ENCODE results near the gene C22orf23.
"Not testable (repeated sequence)": the region's sequence is repeated elsewhere in the genome, so short reads cannot be mapped to it uniquely, and the experiment has no call there.

C22orf23 gene

DNA sequence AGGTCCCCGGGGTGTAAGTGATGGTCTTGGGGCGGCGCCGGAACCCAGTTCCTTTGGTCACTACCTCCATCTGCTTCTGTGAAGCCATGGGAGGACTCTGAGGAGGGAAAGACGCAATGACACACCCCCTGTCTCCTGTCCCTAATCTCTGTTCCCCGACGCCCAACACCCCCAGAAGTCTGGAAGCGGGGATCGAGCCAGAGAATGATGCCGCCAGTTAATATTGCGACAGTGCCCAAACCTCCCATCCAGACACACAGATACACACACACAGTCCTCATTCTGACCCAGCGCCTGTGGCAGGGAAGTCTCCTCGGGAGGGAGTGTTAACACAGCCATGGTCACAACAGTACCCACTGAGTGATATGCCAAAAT, 352 bp downstream of the C22orf23 start:
- DNase-seq, result no peak

DNA sequence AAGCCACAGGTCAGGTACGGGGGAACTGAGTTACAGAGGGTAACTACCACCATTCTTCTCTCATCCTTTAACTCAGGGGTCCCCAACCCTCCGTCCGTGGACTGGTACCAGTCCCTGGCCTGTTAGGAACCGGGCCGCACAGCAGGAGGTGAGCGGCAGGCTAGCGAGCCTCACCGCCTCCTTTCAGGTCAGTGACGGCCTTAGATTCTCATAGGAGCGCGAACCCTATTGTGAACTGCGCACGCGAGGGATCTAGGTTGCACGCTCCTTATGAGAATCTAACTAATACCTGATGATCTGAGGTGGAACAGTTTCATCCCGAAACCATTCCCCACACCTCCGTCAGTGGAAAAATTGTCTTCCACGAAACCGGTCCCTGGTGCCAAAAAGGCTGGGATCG, 772 bp downstream of the C22orf23 start:
- DNase-seq, result not testable (repeated sequence)

DNA sequence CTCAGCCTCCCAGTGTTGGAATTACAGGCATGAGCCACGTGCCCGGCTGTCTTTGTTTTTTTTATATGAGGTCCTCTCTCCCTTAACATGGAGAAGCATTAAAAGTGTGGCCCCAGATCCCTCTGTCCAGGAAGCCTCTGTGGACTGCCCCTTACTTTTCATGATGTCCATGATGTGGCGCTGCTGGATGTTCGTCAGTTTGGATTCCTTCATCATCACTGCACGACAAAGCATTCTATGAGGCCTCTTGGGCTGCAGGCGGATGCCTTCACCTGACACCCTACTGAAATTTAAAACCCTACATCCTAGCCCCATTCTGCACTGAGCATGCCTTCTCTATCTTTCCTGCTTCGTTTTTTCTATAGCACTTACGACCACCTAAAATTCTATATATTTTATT, 2.1 kb downstream of the C22orf23 start:
- no peak for DNase-seq

DNA sequence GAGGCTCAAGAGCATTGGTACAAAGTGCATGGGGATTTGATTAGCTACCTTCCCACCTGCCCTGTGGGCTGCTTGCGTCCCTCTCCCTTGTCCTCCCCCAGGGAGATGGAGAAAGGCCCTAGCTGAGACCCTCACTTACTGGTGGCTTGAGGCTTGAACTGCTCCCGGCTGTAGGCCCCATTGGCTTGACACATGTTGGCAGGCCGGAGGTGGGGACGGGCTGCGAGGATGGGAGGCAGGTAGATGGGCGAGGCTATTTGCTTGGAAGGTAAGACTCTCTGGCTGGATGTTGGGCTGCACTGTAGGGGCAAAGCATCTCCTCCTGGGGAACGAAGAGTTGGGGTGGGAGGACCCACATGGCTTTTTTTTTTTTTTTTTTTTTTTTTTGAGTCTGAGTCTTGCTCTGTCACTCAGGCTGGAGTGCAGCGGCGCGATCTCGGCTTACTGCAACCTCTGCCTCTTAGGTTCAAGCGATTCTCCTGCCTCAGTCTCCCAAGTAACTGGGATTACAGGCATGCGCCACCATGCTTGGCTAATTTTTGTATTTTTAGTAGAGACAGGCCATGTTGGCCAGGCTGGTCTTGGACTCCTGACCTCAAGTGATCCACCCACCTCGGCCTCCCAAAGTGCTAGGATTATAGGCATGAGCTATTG, 6.1 kb downstream of the C22orf23 start:
- DNase-seq, result not testable (repeated sequence)

DNA sequence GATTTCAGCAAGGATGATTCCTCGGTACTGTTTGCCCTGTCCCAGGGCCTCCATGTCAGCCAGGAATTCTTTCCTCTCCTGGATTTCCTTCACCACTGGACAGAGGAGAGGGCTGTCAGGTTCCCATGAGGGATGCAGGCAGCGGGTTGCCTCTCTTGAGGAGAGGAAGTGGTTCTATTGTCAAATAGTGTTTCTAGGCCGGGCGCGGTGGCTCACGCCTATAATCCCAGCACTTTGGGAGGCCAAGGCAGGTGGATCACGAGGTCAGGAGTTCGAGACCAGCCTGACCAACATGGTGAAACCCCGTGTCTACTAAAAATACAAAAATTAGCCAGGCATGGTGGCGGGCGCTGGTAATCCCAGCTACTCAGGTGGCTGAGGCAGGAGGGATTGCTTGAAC, 9.0 kb downstream of the C22orf23 start:
- not testable (repeated sequence) for DNase-seq

DNA sequence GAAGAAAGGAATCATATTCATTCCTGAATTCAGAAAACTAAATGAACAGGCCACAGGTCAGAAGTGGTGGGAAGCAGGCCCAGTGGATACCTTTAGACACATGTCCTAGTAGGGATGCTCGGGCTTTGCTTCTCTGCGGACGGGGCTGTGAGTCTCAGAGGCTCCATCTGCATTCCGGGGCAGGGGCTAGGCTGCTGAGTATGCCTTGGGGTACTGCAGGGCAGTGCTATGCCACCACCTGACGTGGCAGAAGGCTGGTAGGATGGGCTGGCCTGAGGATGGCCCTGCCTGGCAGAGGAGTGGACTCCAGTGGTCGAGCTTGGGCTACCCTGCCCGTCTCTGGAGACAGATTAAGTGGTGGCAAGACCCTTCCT, 9.6 kb downstream of the C22orf23 start:
- no peak for DNase-seq

DNA sequence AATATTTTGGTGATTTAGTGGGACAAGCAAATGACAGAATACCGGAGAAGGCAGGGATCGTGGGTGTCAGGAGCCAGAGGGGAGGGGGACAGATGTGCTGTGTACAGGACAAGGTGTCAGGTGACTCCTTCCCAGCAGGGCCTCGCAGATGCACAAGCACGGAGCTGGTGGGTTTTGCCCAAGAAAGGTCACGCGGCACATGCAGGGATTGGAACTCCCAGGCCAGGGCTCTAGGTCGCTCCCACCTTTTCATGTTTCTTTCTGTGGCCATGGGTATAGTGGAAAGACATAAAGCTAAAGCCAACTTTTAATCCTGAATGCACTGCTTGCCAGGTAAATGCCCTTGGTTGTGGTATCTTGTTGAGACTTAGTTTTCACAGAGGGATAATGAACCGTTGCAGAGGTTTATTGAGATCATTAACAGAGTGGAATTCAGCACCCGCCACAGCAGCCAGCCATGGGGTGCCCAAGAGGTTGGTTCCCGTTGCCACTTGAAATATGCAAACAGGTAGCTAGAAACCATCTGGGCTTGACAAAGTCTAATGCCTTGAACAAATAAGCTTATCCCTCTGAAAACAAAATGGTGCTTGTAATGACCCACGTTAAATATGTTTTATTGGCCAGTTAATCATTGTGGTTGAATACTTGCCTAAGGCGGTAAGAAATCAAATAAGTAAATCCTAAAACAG, 10.1 kb downstream of the C22orf23 start:
- no peak for DNase-seq

DNA sequence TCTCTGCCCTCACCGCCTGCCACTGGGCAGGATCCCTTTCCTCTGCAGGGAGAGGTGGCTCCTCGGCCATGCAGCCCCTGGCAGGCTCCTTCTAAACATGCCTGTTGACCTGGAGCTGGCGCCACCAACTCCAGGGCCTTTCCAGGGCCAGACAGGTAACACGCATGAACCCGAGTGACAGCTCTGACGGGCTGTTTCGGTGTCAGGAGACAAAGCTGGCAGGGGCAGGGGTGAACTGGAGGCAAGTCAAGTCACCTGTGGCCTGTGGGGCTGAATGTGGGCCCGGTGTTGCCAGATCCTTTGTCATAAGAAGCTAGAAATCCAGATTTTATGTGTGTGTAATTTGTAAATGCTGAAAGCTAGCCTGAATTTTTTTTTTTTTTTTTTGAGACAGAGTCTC, 11.3 kb downstream of the C22orf23 start:
- DNase-seq, result no peak

DNA sequence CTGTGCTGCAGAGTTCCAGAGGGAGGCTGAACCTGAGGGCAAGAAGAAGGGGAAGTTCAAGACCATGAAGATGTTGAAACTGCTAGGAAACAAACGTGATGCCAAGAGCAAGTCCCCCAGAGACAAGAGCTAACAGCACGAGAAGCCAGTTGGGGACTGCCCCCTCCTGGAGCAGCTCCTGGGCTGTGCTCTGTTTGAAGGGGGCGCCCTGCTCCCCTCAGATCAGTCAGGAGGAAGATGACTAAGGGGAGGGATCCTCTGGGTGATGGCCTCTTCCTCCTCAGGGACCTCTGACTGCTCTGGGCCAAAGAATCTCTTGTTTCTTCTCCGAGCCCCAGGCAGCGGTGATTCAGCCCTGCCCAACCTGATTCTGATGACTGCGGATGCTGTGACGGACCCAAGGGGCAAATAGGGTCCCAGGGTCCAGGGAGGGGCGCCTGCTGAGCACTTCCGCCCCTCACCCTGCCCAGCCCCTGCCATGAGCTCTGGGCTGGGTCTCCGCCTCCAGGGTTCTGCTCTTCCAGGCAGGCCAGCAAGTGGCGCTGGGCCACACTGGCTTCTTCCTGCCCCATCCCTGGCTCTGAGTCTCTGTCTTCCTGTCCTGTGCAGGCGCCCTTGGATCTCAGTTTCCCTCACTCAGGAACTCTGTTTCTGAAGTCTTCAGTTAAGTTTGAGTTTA, 12.6 kb downstream of the C22orf23 start:
- DNase-seq, result peak in 1 of 2 donors; percentile 80

DNA sequence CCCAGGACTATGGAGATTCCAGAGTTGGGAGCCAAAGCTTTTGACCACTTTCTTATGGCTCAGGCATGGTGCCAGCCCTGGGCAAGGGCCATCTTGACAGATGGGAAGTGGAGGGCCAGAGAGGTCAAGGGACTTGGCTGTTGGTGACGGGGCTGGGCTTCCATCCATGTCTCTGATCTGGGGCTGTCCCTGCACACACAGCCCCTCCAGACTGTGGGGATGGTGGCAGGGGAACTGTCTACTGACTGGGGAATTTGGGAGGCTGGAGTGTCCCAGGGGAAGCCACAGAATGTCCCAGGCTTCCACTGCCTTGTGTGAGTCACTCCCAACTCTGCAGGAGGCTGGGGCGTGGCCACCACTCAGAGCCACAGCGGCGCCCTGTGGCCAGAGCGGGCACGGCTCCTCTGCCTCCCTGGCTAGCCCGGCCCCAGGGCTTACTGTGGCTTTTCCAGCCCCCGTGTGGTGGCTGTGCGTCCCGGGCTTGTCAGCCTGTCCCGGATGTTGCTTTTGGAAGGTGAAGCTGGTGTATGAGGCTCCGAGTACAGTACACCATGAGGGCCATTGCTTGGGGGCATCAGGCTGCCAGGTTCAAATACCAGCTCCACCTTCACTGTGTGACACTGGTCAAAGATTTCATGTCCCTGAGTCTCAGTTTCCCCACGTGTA, 19.6 kb downstream of the C22orf23 start:
- DNase-seq, result peak; percentile 71

DNA sequence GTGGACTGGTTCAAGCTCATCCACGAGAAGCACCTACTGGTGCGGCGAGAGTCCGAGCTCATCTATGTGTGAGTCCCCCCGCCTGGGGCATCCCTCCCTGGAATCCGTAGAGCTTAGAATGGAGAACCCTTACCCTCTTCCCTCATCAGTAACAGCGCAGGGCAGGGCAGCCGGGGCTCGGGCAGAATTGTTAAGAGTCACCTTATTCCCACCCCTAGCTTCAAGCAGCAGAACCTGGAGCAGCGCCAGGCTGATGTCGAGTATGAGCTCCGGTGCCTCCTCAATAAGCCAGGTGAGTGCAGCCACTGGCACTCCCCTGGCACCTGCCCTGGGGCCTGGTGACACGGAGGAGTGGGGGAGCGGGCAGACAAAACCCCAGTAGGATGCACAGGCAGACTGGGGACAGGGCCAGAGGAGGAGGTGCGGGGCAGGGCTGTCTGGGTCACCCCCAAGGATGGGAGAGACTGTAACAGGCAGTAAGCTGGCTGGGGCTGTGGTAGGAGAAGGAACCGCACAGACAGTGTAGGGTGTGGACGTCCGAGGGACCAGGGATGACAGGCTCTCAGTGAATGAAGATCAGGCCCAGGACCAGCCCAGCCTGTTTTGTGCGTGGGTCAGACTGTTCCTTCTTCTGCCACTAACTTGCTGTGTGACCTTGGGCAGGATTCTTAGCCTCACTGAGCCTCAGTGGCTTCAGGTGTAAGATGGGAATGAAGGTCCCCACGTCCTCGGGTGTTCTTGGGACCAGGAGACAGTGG, 20.4 kb downstream of the C22orf23 start:
- DNase-seq, result no peak

DNA sequence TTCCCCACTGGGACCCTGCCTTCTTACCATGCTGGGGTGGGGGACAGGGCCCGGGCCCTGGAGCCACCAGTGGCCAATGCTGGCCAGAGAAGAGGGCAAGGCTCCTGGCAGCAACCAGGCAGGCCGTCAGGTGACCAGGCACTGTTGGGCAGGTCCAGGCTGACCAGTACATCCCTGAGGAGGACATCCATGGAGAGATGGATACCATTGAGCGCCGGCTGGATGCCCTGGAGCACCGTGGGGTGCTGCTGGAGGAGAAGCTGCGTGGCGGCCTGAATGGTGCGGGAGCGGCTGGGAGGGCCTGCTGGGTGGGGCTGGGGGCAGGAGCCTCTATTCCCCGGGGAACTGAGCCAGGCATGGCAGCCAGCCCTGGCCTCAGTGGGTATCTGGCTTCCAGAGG, 21.0 kb downstream of the C22orf23 start:
- no peak for DNase-seq

DNA sequence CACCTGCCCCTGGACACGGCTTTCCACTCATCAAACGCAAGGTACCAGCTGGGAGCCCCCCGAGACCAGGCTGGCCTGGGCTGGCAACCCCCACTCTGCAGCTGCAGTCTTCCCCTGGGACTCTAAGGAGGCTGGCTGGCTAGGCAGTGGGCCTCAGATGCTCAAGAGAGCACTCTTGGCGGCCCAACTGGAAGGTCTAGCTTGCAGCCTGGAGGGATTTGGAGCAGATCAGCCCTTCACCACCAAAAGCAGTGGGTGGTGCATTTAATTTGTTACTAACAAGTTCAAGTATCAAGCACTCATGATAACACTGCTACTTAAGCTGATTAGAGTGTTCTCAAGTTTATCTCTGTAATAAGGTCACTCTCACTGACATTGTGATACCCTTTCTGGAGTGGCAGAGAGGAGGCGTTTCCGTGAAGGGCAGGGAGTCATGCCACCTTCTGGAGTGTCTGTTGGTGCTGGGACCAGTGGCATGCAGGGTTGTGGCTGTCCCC, 21.5 kb downstream of the C22orf23 start:
- no peak for DNase-seq

DNA sequence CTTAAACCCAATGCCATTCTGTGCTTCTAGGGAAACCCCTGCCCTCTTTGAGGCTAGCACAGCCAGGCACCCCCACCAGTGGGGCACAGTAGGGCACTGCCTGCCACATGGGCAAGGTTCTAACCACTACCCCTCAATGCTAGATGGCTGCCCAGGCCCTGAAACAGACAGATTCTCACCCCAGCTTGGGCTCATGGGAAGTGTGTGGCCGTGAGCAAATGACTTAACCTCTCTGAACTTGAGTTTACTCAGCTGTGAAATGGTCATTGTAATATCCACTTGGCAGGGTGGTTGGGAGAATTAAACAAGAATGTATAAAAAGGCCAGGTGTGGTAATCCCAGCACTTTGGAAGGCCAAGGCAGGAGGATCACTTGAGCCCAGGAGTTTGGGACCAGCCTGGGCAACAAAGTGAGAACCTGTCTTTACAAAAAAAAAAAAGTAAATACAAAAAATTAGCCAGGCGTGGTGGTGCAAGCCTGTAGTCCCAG, 22.4 kb downstream of the C22orf23 start:
- no peak for DNase-seq

DNA sequence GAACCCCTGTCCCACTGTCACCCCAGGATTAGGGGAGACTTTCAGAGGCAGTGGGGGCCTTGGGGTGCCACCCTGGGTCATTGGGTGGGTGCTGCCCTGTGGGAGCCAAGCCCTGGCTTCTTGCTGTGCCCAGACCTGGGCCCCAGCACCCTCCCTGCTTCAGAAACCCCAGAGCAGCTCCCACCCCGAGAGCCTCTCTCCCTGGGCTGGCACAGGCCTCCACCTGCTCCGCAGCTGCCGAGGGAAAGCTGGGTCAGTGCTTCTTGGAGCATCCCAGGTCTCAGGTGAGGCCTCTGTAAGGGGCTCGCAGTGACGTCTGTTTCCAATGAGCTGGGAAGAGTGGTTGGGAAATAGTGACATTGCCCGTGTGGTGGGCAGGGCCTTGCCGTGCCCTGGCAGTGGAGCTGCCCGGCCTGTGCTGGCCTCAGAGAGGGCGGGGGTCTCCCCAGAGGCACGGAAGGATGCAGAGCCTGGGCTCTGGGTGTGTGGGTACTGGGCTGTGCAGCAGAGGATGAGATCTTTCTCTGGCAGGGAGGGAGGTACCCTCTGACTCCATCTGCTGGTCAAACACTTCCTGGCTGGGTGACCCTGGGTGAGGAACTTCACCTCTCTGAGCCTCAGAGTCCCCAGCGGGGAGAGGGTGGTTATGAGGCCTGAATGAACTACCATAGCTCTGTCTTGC, 23.0 kb downstream of the C22orf23 start:
- no peak for DNase-seq

DNA sequence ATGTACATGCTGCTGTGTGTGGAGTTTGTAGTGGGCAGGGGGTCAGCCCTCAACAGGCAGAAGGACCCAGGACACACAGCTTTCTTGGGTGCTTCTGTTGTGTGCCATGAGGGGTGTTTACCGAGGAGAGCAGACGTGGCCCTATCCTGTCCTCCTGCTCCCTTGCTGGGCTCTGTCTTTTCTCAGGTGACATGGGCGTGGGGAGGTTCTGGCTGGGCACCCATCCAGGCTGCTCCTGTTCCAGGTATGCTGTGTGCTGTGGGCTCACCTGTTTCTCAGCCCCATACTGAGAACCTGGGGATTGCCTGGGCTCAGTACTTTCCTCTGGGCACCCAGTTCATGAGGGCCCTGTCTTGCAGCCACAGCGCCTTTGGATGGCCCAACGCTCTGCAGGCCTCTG, 24.0 kb downstream of the C22orf23 start:
- no peak for DNase-seq

DNA sequence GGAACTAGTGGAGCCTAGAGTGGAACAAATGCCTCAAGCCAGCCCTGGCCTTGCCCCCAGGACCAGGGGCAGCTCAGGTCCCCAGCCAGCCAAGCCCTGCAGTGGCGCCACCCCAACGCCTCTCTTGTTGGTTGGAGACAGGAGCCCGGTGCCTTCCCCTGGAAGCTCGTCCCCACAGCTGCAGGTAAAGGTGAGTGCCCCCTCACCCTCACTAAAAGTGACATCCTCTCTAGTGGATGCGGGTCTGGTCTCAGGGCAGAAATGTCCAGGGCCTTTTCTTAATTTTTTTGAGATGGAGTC, 25.8 kb downstream of the C22orf23 start:
- no peak for DNase-seq

DNA sequence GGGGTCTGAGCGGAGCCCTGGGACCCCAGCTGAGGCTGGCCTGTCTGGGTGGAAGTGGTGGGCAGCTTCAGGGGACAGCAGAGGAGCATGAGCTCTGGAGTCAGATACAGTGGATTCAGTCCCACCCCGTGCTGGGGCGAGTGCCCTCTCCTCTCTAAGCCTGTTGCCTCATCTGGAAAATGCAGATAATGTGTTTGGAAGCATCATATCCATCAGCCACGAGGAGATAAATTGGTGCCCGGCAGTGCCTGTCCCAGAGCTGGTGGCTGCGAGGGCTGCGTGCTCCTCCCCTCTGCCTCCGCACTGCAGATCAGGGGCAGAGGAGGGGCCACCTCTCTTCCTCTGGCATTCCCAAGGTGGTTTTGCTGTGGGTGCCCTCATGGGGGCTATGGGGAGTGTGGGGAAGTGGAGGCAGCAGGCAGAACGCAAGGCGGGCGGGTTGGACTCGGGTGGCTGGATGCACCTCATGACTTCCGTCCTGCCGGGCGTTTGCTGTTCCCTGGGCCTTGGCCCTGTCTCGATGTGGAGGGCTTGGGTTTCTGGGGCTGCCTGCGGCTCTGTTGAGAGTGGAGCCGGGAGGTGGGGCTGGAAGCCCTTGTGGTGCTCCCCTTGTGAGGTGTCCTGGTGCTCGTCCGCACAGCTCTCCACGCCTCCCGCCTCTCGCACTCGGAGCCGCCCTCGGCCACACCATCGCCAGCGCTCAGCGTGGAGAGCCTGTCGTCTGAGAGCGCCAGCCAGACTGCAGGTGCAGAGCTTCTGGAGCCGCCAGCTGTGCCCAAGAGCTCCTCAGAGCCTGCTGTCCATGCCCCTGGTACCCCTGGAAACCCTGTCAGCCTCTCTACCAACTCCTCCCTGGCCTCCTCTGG, 26.4 kb downstream of the C22orf23 start:
- DNase-seq, result no peak

DNA sequence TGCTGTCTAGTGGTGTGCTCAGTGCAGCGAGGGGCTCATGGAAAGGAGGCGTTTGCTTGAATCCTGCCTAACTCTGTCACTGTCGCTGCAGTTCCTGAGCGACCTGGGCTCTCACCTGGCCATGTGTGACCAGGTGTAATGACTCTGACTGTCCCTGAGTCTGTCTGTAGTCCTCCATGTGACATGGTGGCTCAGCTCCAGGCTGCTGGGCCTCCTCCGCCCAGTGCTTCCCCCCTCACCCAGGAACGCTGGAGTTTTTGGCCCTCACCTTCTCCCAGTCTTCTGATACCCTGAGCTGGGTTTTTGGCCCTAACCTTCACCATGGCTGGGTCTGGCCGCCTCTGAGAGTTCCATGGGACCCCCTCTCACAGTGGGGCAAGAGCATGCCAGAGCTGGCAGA, 27.0 kb downstream of the C22orf23 start:
- no peak for DNase-seq

DNA sequence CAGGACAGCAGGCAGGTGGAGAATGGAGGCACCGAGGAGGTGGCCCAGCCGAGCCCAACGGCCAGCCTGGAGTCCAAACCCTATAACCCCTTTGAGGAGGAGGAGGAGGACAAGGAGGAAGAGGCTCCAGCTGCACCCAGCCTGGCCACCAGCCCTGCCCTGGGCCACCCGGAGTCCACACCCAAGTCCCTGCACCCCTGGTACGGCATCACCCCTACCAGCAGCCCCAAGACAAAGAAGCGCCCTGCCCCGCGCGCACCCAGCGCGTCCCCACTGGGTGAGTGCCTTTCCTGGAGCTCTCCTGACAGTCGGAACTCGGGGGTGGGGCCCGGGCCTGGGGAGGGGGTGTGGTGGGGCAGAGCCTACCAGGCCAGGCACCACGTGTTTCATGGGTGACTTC, 27.6 kb downstream of the C22orf23 start:
- no peak for DNase-seq

DNA sequence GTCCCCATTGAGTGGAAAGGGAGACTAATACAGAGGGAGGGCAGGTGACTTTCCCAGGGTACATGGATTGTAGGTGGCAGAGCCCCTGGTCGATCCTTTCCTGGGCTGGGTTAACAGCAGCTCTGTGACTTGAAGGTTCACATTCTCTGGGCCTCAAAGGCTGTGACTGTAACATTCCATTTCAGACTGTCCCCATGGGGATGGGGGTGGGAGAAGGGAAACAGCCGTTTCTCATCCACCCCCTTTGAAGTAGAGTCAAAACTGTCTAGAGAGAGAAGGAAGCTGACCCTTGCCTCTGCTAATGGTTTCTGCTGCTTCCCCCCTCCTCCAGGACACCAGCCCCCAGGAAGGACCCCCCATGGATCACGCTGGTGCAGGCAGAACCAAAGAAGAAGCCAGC, 28.1 kb downstream of the C22orf23 start:
- DNase-seq, result no peak
